Measurements from ENCODE around the gene IL1RAP. TPM values are rescaled to one million over a fixed set of nuclear protein-coding genes. Genes with fewer than 3 reads are reported as not detected.
"Not testable (repeated sequence)": the region's sequence is repeated elsewhere in the genome, so short reads cannot be mapped to it uniquely, and the experiment has no call there.

The IL1RAP gene
- total RNA-seq, 1 experiment from 2014 or later: 6.4 TPM

DNA sequence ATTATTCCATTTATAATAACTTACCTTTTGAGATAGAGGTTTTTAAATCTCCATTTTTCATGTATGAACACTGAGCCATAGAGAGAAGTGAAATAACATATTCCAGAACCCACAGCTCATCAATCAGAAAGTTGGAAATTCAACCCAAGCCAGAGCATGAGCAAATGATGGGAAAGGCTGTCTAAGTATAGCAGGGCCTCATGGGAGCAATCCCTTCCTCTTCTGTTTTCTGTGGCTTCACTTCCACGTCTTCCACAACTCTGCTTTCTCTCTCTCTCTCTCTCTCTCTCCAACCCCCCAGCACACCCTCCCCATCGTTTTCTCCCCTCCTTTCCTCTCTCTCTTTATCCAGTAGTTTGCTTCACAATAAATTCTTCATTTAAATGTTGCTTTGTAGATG is 14.8 kb upstream of the IL1RAP start:
- Histone ChIP-seq H3K27me3 (no peaks in the 10 kb centered on the region), H3K36me3 (no peaks in the 10 kb centered on the region)

DNA sequence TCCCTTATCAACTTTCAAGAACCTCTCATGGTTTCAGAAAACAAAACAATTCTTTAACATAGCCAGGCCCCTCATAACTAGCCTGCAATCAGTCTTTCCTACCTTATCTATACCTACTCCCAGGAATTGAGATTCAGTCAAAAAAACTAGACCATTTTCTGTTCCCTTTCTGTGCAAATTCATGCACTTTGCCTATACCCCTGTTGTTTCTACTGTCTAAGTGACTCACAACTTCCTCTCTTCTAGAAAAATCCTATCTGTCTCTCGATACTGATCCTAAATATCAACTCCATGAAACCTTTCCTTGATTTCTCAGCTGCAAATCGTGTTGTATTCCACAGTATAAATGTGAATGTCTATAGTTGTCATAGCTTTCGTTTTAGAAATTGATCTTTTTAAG is 10.9 kb upstream of the IL1RAP start:
- Histone ChIP-seq H3K9me3 (no peaks in the 10 kb centered on the region), H3K4me3 (no peak overlapping the region), H3K36me3 (no peaks in the 10 kb centered on the region), H3K27me3 (no peaks in the 10 kb centered on the region)
- DNase-seq: no peak

More for the DNA sequence above, 14.8 kb upstream of the IL1RAP start:
- Histone ChIP-seq H3K4me3 (no peak overlapping the region), H3K9me3 (no peaks in the 10 kb centered on the region)
- DNase-seq: no peak

DNA sequence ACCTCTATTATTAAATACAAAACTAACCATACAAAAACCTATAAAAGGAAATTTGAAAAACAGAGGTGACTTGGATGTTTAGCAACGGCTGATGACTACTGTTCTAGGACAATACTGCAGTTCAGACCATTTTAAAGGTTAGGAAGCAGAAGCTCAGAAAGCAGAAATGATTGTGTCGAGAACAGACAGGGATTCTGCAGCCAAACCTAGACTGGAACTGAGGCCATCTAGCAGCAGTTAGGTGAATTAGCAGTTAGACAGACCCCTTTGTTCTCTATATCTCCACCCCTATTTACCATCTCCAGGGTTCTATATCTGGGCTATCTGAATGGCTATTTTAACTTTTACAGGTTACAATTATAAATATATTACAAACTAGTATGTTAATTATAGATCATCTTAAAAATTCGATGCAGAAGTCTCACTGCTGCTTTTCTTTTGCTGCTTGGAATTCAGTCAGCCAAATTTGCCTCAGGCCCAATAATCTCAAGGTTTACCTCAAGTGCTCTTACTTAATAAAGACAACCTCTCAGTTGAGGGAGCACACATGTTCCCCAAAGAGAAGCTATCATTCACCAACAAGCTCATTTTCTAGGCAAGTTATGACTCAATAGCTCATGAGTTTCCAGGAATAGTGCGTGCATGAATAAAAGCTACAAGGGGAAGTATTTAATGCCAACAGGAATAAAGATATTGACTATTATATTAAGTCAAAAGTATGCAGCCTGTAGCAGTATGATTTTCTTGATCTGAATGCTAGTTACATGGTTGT is 9.3 kb upstream of the IL1RAP start:
- no peak overlapping the region for H3K4me3 ChIP-seq
- H3K36me3 ChIP-seq: no peaks in the 10 kb centered on the region
- no peak for DNase-seq
- no peaks in the 10 kb centered on the region for H3K9me3 ChIP-seq
- H3K27me3 ChIP-seq: no peaks in the 10 kb centered on the region

DNA sequence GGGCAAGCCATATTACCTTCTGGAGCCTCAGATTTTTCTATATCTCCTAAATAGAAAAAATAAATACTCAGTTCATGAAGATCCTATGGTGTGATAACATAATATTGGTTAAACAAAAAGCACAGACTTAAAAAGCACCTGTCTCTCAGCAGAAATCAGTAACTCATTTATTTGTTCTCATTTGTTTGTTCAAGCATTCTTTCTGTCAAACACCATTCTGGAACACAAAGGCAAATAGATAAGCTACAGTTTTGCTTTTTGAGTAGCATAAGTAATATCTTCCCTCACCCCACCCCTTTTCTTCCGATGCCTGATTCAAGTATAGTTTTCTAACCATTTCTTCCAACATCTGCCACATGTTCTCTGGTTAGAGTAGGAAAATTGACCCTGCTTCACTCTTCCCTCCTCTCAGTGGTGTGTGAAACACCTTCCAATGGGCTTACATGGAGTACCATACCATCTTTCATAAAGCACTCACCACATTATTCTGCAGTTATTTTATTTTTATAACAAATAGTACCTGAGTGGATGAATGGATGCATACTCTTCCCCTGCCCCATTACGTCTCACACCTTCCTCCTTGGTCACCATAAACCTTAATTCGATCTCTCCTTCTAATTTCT is 8.4 kb upstream of the IL1RAP start:
- H3K36me3 ChIP-seq: no peaks in the 10 kb centered on the region
- no peak for DNase-seq
- H3K27me3 ChIP-seq: no peaks in the 10 kb centered on the region
- H3K9me3 ChIP-seq: no peaks in the 10 kb centered on the region
- H3K4me3 ChIP-seq: no peak overlapping the region

DNA sequence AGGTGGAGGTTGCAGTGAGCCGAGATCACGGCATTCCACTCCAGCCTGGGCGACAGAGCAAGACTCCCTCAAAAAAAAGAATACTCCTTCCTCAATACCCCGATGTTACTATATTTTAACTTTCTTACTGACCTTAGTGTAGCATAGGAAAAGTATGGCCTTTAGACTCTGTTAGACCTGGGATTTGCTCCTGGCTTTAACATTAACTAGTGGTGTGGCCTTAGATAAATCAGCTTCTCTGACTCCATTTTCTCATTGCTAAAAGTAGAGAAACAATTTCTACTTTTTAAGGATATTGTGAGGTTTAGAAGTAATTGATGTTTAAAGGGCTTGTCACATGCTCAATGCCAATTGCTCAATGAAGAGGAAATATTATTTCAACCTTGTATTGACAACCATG is 7.6 kb upstream of the IL1RAP start:
- Histone ChIP-seq H3K4me3 (no peak overlapping the region), H3K9me3 (no peaks in the 10 kb centered on the region), H3K27me3 (no peaks in the 10 kb centered on the region), H3K36me3 (no peaks in the 10 kb centered on the region)
- no peak for DNase-seq

DNA sequence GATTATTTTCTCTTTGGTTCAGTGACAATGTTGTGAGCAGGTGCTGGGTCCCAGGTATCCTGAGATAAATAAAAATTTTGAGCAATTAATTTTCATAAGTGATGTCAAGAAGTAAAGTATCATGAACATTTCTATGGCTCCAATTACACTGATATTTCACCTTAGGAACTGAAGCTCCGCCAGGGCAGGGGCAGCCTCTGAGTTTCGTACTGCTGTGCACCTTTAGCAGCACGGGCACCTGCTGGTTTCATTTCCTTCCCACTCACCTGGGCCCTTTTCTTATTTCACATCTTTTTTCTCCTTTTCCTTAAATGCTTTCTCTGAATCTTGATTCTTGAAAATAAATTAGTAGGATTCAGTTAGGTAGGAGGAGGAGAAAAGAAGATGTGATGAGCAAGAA is 1.2 kb upstream of the IL1RAP start:
- Histone ChIP-seq H3K9me3 (no peaks in the 10 kb centered on the region), H3K27me3 (no peaks in the 10 kb centered on the region), H3K36me3 (peaks cover 3% of the 10 kb centered on the region; the same call in 1 of the 2 replicates), H3K4me3 (no peak overlapping the region)
- DNase-seq: no peak

DNA sequence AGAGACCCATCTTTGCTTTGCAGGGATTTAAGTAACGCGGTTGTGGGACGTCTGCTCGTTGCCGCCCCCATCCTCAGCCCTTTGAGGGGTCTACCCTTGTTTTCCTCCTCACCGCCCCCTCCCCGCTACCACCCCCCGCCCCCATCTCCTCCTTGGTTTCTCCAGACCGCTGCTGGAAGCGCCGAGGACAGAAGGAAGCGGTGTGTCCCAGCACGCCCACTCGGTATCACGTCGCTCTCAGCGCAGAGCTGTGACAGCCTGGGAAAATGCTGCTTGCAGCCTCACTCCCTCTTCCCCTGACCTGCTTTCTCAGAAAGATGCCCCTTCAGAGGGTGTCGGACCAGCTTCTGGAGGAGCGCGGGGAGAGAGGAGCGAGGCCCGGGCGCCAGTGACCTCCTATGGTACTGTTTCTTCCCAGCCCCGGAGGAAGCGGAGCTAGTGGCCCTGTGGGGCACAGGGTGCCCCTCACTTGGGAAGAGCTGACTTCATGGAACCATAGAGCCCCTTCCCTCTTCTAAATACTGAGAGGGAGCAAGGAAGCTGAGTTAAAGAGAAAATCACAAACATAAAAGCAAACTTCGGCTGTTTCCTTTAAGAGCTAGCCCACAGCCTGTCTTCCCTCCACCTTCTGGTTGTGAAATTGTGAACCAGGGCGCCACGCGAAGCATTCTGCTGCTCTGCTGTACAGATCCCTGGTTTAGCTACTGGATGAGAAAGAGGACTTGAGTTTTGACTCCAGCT is 698 bp downstream of the IL1RAP start:
- Histone ChIP-seq H3K27me3 (no peaks in the 10 kb centered on the region), H3K4me3 (peak overlapping the region; percentile 97), H3K9me3 (no peaks in the 10 kb centered on the region), H3K36me3 (peaks cover 10% of the 10 kb centered on the region)
- DNase-seq: peak; percentile 45

DNA sequence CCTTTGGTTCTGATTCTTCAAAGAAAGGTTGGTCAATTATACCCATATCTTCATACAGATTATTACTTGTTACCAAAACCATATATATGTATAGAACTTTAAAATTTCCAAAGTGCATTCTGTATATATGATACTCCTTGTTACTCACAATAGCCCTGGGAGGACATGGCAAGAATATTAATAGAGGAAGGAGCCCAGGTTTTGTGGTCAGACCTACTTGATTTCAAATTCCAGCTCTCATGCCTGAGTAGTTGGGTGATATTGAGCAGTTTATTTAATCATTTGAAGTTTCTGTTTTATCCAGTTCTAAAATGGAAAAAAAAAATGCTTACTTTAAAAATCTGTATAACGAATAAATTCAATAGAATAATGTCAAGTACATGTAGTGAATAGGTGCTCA is 2.5 kb downstream of the IL1RAP start:
- 0 out of 2 replicates have a peak overlapping the region, but pooled peaks have one; percentile 97 for H3K4me3 ChIP-seq
- H3K27me3 ChIP-seq: no peaks in the 10 kb centered on the region
- peaks cover 10% of the 10 kb centered on the region for H3K36me3 ChIP-seq
- no peak for DNase-seq
- H3K9me3 ChIP-seq: no peaks in the 10 kb centered on the region

DNA sequence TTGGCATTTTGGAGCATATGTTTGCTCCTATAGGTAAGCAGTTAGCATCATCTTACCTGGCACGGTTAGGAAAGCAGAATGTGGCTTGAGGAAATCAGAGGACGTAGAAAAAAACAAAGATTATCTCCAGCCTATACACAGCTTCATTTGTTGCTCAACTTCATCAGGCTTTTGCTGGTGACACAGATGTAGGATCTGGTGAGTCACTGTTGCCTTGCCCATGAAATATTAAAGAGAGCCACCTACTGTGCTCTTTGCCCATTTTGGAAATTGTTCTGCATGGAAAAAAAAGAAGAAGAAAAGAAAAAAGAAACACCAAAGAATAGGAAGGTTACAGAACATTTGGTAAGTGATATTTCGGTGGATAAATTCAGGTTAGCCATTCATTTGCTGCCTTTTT is 3.8 kb downstream of the IL1RAP start:
- H3K36me3 ChIP-seq: peaks cover 10% of the 10 kb centered on the region
- peak; percentile 33 for DNase-seq
- H3K4me3 ChIP-seq: no peak overlapping the region
- H3K9me3 ChIP-seq: no peaks in the 10 kb centered on the region
- H3K27me3 ChIP-seq: no peaks in the 10 kb centered on the region

DNA sequence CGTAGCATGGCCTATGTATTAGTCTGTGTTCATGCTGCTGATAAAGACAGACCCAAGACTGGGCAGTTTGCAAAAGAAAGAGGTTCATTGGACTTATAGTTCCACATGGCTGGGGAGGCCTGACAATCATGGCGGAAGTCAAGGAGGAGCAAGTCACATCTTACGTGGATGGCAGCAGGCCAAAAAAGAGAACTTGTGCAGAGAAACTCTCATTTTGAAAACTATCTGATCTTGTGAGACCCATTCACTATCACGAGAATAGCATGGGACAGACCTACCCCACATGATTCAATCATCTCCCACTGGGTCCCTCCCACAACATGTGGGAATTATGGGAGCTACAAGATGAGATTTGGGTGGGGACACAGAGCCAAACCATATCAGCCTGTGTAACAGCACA is 4.6 kb downstream of the IL1RAP start:
- DNase-seq, H3K36me3 ChIP-seq, H3K9me3 ChIP-seq, H3K4me3 ChIP-seq, H3K27me3 ChIP-seq: not testable (repeated sequence)

DNA sequence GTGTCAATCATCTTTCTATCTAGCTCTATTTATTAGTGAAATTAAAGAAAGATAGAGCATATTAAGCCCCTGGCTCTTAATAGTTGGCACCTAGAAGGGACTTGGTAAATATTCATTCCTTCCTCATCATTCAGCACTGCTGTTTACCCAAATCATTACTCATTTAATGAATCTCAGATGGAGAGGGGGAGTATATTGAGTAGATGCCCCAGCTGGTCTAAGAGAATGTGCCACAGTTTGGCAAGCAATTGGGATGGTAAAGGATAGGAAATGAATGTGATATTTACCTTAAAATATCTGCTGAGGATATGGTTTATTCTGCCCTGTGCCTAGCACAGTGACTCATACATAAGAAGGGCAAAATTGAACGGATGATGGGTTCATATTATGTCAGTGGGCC is 6.0 kb downstream of the IL1RAP start:
- H3K27me3 ChIP-seq: no peaks in the 10 kb centered on the region
- H3K36me3 ChIP-seq: peaks cover 10% of the 10 kb centered on the region
- 0 out of 2 replicates have a peak, but pooled peaks cover 2% of the 10 kb centered on the region for H3K9me3 ChIP-seq
- H3K4me3 ChIP-seq: no peak overlapping the region
- peak; percentile 52 for DNase-seq

DNA sequence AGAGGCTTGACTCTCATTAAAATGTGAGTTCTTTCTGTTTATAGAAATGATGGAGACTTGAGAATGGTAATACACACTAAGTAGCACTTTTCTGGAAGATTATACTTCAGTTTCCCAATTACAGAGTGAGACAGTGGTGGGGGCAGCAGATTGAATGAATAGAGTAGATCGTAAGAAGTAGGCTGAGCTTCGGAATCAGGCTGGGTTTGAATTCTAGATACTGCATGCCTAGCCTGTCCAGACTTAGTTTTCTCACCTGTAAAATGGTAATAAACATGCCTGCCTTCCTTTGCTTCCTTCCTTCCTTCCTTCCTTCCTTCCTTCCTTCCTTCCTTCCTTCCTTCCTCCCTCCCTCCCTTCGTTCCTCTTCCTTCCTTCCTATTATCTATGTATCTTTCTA is 8.1 kb downstream of the IL1RAP start:
- Histone ChIP-seq H3K4me3 (no peak overlapping the region), H3K36me3 (peaks cover 7% of the 10 kb centered on the region; the same call in 1 of the 2 replicates), H3K9me3 (0 out of 2 replicates have a peak, but pooled peaks cover 2% of the 10 kb centered on the region), H3K27me3 (no peaks in the 10 kb centered on the region)
- no peak for DNase-seq

DNA sequence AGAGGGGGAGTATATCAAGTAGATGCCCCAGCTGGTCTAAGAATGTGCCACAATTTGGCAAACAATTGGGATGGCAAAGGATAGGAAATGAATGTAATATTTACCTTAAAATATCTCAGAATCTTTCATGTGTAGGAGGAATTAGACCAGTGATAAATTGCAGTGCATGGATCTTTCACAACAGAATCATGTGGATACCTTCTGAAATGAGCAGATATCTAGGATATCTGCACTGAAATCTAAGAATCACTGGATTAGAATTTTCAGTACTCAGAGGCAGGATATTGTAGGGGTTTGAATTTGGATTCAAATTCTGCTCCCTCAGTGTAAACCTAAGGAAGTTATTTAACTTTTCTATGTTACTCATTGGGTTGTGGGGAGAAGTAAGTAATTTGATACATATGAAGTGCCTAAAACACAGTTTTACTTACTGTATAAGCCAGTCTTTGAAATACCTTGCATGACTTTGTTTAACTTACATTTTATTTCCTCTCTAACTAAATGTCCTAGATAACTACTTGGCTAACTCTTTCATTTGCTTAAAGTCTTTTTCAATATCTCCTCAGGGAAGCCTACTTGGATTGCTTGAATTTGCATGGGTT is 8.8 kb downstream of the IL1RAP start:
- H3K36me3 ChIP-seq: peaks cover 7% of the 10 kb centered on the region; the same call in 1 of the 2 replicates
- H3K9me3 ChIP-seq: 0 out of 2 replicates have a peak, but pooled peaks cover 2% of the 10 kb centered on the region
- H3K4me3 ChIP-seq: no peak overlapping the region
- H3K27me3 ChIP-seq: no peaks in the 10 kb centered on the region
- DNase-seq: no peak

DNA sequence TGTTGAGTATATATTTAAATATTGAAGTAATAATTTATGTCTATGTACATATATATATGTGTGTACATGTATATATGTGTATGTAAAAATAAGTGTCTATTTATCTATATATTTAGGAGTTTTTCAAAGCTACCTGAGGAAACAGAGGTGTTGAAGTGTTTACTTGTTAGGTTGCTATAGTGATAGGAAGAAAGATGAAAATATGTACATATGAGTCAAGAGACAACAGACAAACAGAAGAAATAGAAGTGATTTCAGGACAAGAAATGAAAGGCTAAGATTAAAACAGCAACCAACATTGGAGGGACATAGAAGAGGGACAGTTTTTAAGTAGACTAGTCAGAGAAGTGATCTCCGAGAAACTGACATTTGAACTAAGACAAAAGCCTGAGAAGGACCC is 11.1 kb downstream of the IL1RAP start:
- H3K36me3 ChIP-seq: no peaks in the 10 kb centered on the region; the same call in 1 of the 2 replicates
- DNase-seq: no peak

DNA sequence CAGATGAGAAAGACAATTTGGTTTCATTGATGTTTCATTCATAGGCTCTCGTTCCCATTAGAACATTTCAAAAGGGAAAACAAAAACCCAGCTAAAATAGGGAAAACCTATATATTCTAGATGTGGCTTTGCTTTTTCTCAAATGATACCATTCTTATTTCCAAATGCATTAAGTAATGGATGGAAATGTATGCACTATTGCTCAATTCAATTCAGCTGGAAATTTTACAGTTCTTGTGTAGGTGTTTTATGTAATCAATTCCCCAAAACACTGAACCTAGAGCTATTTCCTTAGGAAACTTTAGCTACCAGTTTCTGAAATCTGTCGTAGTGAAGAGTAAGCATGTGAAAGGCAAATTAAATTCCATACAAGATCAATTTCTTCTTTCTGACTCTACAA is 11.7 kb downstream of the IL1RAP start:
- Histone ChIP-seq H3K27me3 (no peaks in the 10 kb centered on the region), H3K36me3 (no peaks in the 10 kb centered on the region; the same call in 1 of the 2 replicates), H3K9me3 (0 out of 2 replicates have a peak, but pooled peaks cover 2% of the 10 kb centered on the region), H3K4me3 (no peak overlapping the region)
- DNase-seq: no peak

More for the DNA sequence above, 11.1 kb downstream of the IL1RAP start:
- Histone ChIP-seq H3K27me3 (no peaks in the 10 kb centered on the region), H3K9me3 (0 out of 2 replicates have a peak, but pooled peaks cover 2% of the 10 kb centered on the region), H3K4me3 (no peak overlapping the region)

DNA sequence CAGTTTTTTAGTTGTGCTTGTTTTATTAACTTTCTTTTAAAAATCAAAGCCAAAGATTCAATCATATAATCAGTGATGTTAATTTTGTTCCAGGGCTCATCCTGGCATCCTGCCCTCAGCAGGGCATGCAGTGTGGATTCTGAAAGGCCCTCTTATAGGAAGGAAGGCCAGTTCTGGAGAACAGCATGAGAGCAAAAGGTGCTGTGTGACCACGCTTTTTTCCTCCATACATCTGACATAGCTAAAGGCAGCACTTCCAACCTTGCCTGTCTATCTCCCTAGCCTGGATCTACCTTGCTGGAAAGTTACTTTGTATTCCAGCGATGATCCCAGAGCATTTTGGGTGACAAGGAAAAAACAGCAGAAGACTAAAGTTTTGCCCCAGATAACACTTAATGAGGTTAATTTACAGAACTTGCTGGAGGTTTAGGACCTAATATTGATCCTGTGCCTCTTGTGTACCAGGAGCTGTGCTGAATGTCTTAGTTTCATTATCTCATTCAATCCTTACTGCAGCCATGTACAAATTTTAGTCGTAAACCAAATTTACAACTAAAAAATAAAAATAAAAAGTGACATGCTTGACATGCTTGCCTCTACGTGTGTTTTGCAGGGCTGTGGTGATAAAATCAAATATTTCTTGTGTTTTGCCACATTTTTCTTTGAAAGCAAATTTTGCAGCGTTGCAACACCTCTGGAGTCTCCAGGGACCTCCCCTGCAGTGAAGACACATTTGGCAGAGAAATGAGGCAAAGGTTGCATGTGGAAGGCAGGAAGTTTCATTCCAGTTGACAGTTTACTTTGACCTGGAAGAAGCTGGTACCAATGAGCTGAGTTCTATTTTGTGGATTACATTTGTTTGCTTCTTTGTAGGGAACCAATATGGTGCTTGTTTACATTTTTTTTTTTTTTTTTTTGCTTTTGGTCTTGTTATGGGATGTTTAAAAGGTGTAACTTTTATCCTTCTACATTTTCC is 13.2 kb downstream of the IL1RAP start:
- H3K36me3 ChIP-seq: no peaks in the 10 kb centered on the region; the same call in 1 of the 2 replicates
- no peak overlapping the region for H3K4me3 ChIP-seq
- 0 out of 2 replicates have a peak, but pooled peaks cover 2% of the 10 kb centered on the region for H3K9me3 ChIP-seq
- peak; percentile 38 for DNase-seq
- no peaks in the 10 kb centered on the region for H3K27me3 ChIP-seq

Measured in MG63 (cell line).